Kidney capillary endothelial cell (primary cell): ENCODE measurements around the gene SMC1A.
"Not testable (repeated sequence)": the region's sequence is repeated elsewhere in the genome, so short reads cannot be mapped to it uniquely, and the experiment has no call there.

Experiments used
- DNase-seq: peaks from one replicate; pipeline ENCODE4 v3.0.0-alpha.2; 2018; ENCODE audit warnings: low spot score

SMC1A gene

GRCh38 chrX:53421772-53422085, 725 bp downstream of the SMC1A start:
- no peak for DNase-seq

GRCh38 chrX:53421125-53421524, 1.3 kb downstream of the SMC1A start:
- no peak for DNase-seq

- not testable (repeated sequence) for DNase-seq
These were observed 2.1 kb downstream of the SMC1A start for GRCh38 chrX:53420351-53420750.

GRCh38 chrX:53412446-53412845, 10.0 kb downstream of the SMC1A start:
- DNase-seq: no peak

- no peak for DNase-seq
These were observed 18.9 kb downstream of the SMC1A start for GRCh38 chrX:53403535-53403934.

GRCh38 chrX:53398216-53398615, 24.2 kb downstream of the SMC1A start:
- DNase-seq: peak; percentile 12

GRCh38 chrX:53395605-53396298, 26.7 kb downstream of the SMC1A start:
- no peak for DNase-seq

- no peak for DNase-seq
These were observed 38.9 kb downstream of the SMC1A start for GRCh38 chrX:53383376-53384076.

GRCh38 chrX:53379747-53380146, 42.7 kb downstream of the SMC1A start:
- no peak for DNase-seq

- DNase-seq: no peak
These were observed 43.3 kb downstream of the SMC1A start for GRCh38 chrX:53379008-53379710.

GRCh38 chrX:53377464-53377863, 45.0 kb downstream of the SMC1A start:
- no peak for DNase-seq

GRCh38 chrX:53376888-53377287, 45.6 kb downstream of the SMC1A start:
- DNase-seq: no peak

- DNase-seq: no peak
These were observed 47.5 kb downstream of the SMC1A start for GRCh38 chrX:53374923-53375322.

- DNase-seq: no peak
These were observed 48.1 kb downstream of the SMC1A start for GRCh38 chrX:53374222-53374820.

- no peak for DNase-seq
These were observed 49.1 kb downstream of the SMC1A start for GRCh38 chrX:53373307-53373706.

- DNase-seq: not testable (repeated sequence)
These were observed 56.0 kb downstream of the SMC1A start for GRCh38 chrX:53366454-53366853.

- no peak for DNase-seq
These were observed 60.0 kb downstream of the SMC1A start for GRCh38 chrX:53362449-53362848.

GRCh38 chrX:53357799-53358530, 64.5 kb downstream of the SMC1A start:
- no peak for DNase-seq

- DNase-seq: no peak
These were observed 66.3 kb downstream of the SMC1A start for GRCh38 chrX:53356186-53356585.

GRCh38 chrX:53354669-53355068, 67.8 kb downstream of the SMC1A start:
- no peak for DNase-seq

- DNase-seq: no peak
These were observed 74.5 kb downstream of the SMC1A start for GRCh38 chrX:53347948-53348347.
